WTC11 (cell line): ENCODE measurements around the gene CELA2A. TPM values are rescaled to one million over a fixed set of nuclear protein-coding genes. Genes with fewer than 3 reads are reported as not detected.

Experiments used
- ATAC-seq: fragments of 200-7000 bp; cut with Tn5 transposase; 2 replicates; pipeline ENCODE4 v1.10.0; 2021; ENCODE audit warnings: mild to moderate bottlenecking, moderate library complexity
- CTCF ChIA-PET: fragments of 300-600 bp; sonication (Branson Sonifier 250); formaldehyde crosslinking; loops from one replicate; lab custom pipeline; 2021; ENCODE audit warnings: antibody characterized with exemption; lab: Charles Lee
- POLR2A ChIA-PET: fragments of 350-600 bp; sonication (Branson Sonifier 250); formaldehyde crosslinking; loops from one replicate; lab custom pipeline; 2021; ENCODE audit warnings: antibody characterized with exemption; lab: Charles Lee
- DNase-seq: peaks from one replicate; pipeline ENCODE4 v3.0.0; 2021; ENCODE audit warnings: low spot score
- H3K27ac Mint-ChIP-seq: 2 replicates; pipeline ENCODE4 v1.8.0; 2021; ENCODE audit warnings: mixed read lengths
- H3K27me3 Mint-ChIP-seq: 2 replicates; pipeline ENCODE4 v1.8.0; 2021; ENCODE audit warnings: low read depth, mild to moderate bottlenecking, moderate library complexity, mixed read lengths
- H3K36me3 Mint-ChIP-seq: 2 replicates; pipeline ENCODE4 v1.8.0; 2021; ENCODE audit warnings: mixed read lengths
- H3K4me1 Mint-ChIP-seq: 2 replicates; pipeline ENCODE4 v1.8.0; 2022; ENCODE audit warnings: mixed read lengths
- H3K4me3 Mint-ChIP-seq: 2 replicates; pipeline ENCODE4 v1.8.0; 2021; ENCODE audit warnings: mild to moderate bottlenecking, moderate library complexity, mixed read lengths
- H3K9me3 Mint-ChIP-seq: 2 replicates; pipeline ENCODE4 v1.8.0; 2021; ENCODE audit warnings: mixed read lengths
- ARID4B ChIP-seq: sonication (generic); formaldehyde crosslinking; IDR thresholded peaks from 2 replicates; pipeline ENCODE4 v1.8.0; 2023; ENCODE audit warnings: missing genetic modification reagents, mild to moderate bottlenecking, borderline replicate concordance
- FOXP1 ChIP-seq: sonication (generic); formaldehyde crosslinking; IDR thresholded peaks from 2 replicates; pipeline ENCODE4 v1.8.0; 2022; ENCODE audit warnings: missing genetic modification reagents, mild to moderate bottlenecking, moderate library complexity, borderline replicate concordance
- IRF1 ChIP-seq: sonication (generic); formaldehyde crosslinking; IDR thresholded peaks from 2 replicates; pipeline ENCODE4 v1.8.0; 2023; ENCODE audit warnings: missing genetic modification reagents
- JUN ChIP-seq: sonication (generic); formaldehyde crosslinking; IDR thresholded peaks from 2 replicates; pipeline ENCODE4 v1.8.0; 2023; ENCODE audit warnings: mild to moderate bottlenecking, missing genetic modification reagents
- MLX ChIP-seq: sonication (generic); formaldehyde crosslinking; IDR thresholded peaks from 2 replicates; pipeline ENCODE4 v1.8.1; 2023; ENCODE audit warnings: mild to moderate bottlenecking, missing genetic modification reagents, moderate library complexity
- MXD4 ChIP-seq: fragments of 250-450 bp; sonication (Bioruptor Pico); IDR thresholded peaks from 2 replicates; pipeline ENCODE4 v1.8.0; 2021; ENCODE audit warnings: mild to moderate bottlenecking, moderate library complexity, borderline replicate concordance
- NR1H2 ChIP-seq: sonication (generic); formaldehyde crosslinking; IDR thresholded peaks from 2 replicates; pipeline ENCODE4 v1.9.0; 2021; ENCODE audit warnings: mild to moderate bottlenecking, moderate library complexity, missing genetic modification reagents
- PRDM15 ChIP-seq: sonication (generic); formaldehyde crosslinking; IDR thresholded peaks from 2 replicates; pipeline ENCODE4 v1.8.0; 2022; ENCODE audit warnings: missing genetic modification reagents
- SMAD4 ChIP-seq: sonication (generic); formaldehyde crosslinking; IDR thresholded peaks from 2 replicates; pipeline ENCODE4 v1.8.0; 2022; ENCODE audit warnings: mild to moderate bottlenecking, missing genetic modification reagents
- TCF7 ChIP-seq: sonication (generic); formaldehyde crosslinking; IDR thresholded peaks from 2 replicates; pipeline ENCODE4 v1.8.0; 2022; ENCODE audit warnings: mild to moderate bottlenecking, low read depth, missing genetic modification reagents, moderate library complexity
- ZNF121 ChIP-seq: sonication (generic); formaldehyde crosslinking; IDR thresholded peaks from 2 replicates; pipeline ENCODE4 v1.8.0; 2023; ENCODE audit warnings: missing genetic modification reagents
- ZNF423 ChIP-seq: fragments of 250-450 bp; sonication (Bioruptor Pico); IDR thresholded peaks from 2 replicates; pipeline ENCODE4 v2.1.2; 2022; ENCODE audit warnings: mild to moderate bottlenecking, moderate library complexity
- total RNA-seq: library from RNA; stranded (reverse); gene quantifications from 3 replicates; pipeline ENCODE4 v1.2.3, GENCODE V29; 2021
- TF ChIP-seq, protein P1 (sequence below): sonication (generic); formaldehyde crosslinking; conservative IDR thresholded peaks from 2 replicates; pipeline ENCODE4 v1.8.1; 2023; ENCODE audit warnings: mild to moderate bottlenecking, low read depth, missing genetic modification reagents, moderate library complexity
- TF ChIP-seq, protein P2 (sequence below): sonication (generic); formaldehyde crosslinking; IDR thresholded peaks from 2 replicates; pipeline ENCODE4 v1.8.0; 2022; ENCODE audit warnings: mild to moderate bottlenecking, missing genetic modification reagents
- TF ChIP-seq, protein P3 (sequence below): sonication (generic); formaldehyde crosslinking; IDR thresholded peaks from 2 replicates; pipeline ENCODE4 v1.8.1; 2022; ENCODE audit warnings: missing genetic modification reagents, borderline replicate concordance
- TF ChIP-seq, protein P4 (sequence below): sonication (generic); formaldehyde crosslinking; IDR thresholded peaks from 2 replicates; pipeline ENCODE4 v1.8.1; 2022; ENCODE audit warnings: mild to moderate bottlenecking, missing genetic modification reagents, moderate library complexity, borderline replicate concordance
- TF ChIP-seq, protein P5 (sequence below): sonication (generic); formaldehyde crosslinking; IDR thresholded peaks from 2 replicates; pipeline ENCODE4 v1.8.1; 2022; ENCODE audit warnings: low read depth, mild to moderate bottlenecking, moderate library complexity, missing genetic modification reagents, borderline replicate concordance

The CELA2A gene
- total RNA-seq, 1 experiment from 2014 or later = 0.83 TPM

DNA sequence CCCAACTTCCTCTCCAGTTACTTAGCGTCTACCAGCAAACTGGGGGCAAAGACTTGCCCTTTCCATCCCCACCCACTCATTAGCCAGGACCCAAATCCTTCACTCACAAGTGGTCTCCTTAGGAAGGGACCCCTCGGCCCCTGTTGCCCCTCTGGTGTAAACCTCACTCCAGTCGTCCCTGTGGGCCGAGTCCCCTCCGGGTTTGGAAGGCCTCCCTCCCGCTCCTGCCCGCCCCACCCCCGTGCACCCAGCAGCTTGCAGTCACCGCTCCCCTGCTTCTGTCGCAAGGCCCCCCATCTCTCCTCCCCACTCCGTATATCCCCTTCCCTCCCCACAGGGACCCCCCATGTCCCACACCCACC lies 45.7 kb upstream of the CELA2A start:
- TF ChIP-seq ZNF121 (no peak), TCF7 (no peak), PRDM15 (no peak), FOXP1 (CRISPR knock-in tag) (no peak), SMAD4 (CRISPR knock-in tag) (no peak), NR1H2 (CRISPR knock-in tag) (no peak), ZNF423 (CRISPR knock-in tag) (no peak), MXD4 (no peak), ARID4B (CRISPR knock-in tag) (no peak), JUN (CRISPR knock-in tag) (no peak), IRF1 (CRISPR knock-in tag) (no peak), MLX (no peak)
- TF ChIP-seq, protein P1, sequence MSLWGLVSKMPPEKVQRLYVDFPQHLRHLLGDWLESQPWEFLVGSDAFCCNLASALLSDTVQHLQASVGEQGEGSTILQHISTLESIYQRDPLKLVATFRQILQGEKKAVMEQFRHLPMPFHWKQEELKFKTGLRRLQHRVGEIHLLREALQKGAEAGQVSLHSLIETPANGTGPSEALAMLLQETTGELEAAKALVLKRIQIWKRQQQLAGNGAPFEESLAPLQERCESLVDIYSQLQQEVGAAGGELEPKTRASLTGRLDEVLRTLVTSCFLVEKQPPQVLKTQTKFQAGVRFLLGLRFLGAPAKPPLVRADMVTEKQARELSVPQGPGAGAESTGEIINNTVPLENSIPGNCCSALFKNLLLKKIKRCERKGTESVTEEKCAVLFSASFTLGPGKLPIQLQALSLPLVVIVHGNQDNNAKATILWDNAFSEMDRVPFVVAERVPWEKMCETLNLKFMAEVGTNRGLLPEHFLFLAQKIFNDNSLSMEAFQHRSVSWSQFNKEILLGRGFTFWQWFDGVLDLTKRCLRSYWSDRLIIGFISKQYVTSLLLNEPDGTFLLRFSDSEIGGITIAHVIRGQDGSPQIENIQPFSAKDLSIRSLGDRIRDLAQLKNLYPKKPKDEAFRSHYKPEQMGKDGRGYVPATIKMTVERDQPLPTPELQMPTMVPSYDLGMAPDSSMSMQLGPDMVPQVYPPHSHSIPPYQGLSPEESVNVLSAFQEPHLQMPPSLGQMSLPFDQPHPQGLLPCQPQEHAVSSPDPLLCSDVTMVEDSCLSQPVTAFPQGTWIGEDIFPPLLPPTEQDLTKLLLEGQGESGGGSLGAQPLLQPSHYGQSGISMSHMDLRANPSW = no peak
- TF ChIP-seq, protein P2, sequence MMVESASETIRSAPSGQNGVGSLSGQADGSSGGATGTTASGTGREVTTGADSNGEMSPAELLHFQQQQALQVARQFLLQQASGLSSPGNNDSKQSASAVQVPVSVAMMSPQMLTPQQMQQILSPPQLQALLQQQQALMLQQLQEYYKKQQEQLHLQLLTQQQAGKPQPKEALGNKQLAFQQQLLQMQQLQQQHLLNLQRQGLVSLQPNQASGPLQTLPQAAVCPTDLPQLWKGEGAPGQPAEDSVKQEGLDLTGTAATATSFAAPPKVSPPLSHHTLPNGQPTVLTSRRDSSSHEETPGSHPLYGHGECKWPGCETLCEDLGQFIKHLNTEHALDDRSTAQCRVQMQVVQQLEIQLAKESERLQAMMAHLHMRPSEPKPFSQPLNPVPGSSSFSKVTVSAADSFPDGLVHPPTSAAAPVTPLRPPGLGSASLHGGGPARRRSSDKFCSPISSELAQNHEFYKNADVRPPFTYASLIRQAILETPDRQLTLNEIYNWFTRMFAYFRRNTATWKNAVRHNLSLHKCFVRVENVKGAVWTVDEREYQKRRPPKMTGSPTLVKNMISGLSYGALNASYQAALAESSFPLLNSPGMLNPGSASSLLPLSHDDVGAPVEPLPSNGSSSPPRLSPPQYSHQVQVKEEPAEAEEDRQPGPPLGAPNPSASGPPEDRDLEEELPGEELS (CRISPR knock-in tag) = no peak
- TF ChIP-seq, protein P3, sequence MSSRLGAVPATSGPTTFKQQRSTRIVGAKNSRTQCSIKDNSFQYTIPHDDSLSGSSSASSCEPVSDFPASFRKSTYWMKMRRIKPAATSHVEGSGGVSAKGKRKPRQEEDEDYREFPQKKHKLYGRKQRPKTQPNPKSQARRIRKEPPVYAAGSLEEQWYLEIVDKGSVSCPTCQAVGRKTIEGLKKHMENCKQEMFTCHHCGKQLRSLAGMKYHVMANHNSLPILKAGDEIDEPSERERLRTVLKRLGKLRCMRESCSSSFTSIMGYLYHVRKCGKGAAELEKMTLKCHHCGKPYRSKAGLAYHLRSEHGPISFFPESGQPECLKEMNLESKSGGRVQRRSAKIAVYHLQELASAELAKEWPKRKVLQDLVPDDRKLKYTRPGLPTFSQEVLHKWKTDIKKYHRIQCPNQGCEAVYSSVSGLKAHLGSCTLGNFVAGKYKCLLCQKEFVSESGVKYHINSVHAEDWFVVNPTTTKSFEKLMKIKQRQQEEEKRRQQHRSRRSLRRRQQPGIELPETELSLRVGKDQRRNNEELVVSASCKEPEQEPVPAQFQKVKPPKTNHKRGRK (CRISPR knock-in tag) = no peak
- TF ChIP-seq, protein P4, sequence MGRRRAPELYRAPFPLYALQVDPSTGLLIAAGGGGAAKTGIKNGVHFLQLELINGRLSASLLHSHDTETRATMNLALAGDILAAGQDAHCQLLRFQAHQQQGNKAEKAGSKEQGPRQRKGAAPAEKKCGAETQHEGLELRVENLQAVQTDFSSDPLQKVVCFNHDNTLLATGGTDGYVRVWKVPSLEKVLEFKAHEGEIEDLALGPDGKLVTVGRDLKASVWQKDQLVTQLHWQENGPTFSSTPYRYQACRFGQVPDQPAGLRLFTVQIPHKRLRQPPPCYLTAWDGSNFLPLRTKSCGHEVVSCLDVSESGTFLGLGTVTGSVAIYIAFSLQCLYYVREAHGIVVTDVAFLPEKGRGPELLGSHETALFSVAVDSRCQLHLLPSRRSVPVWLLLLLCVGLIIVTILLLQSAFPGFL = no peak
- TF ChIP-seq, protein P5, sequence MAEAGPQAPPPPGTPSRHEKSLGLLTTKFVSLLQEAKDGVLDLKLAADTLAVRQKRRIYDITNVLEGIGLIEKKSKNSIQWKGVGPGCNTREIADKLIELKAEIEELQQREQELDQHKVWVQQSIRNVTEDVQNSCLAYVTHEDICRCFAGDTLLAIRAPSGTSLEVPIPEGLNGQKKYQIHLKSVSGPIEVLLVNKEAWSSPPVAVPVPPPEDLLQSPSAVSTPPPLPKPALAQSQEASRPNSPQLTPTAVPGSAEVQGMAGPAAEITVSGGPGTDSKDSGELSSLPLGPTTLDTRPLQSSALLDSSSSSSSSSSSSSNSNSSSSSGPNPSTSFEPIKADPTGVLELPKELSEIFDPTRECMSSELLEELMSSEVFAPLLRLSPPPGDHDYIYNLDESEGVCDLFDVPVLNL (CRISPR knock-in tag) = no peak
- no peaks in the 10 kb centered on the region for H3K36me3 Mint-ChIP-seq

More for the DNA sequence above, 45.7 kb upstream of the CELA2A start:
- Mint-ChIP-seq H3K27ac (no peak overlapping the region), H3K4me1 (peaks cover 24% of the 10 kb centered on the region), H3K4me3 (peak overlapping the region; percentile 78), H3K9me3 (no peaks in the 10 kb centered on the region), H3K27me3 (peaks cover 47% of the 10 kb centered on the region)
- ChIA-PET POLR2A (interaction anchor here (0.6 kb wide), 1 partner anchor 19 kb away, joined by 3 read pairs; no protein-coding TSS in a partner anchor), CTCF (interaction anchor here (0.6 to 1.3 kb wide), 2 partner anchors 77 to 87 kb away, joined by 5 to 21 read pairs; no protein-coding TSS in a partner anchor)
- DNase-seq = no peak
- ATAC-seq = no peak
